HepG2 (cell line): ENCODE measurements around the gene MGLL. TPM values are rescaled to one million over a fixed set of nuclear protein-coding genes. Genes with fewer than 3 reads are reported as not detected.

Experiments used
- ATAC-seq: fragments of 200-7000 bp; cut with Tn5 transposase; 3 replicates; pipeline ENCODE4 v1.9.1; 2020; ENCODE audit warnings: mild to moderate bottlenecking, moderate library complexity
- BruUV-seq: library from RNA; stranded (reverse); fragments of 400-500 nt; replicated peaks from 2 replicates; lab custom pipeline; 2021; lab: Mats Ljungman, UMichigan
- CTCF ChIA-PET: fragments of 300-600 bp; formaldehyde crosslinking; extraction: SDS; loops from one replicate; lab custom pipeline; 2021; ENCODE audit warnings: low total read pairs, inconsistent platforms, low intra/inter-chr PET ratio; lab: Yijun Ruan, JAX
- POLR2A ChIA-PET: fragments of 350-600 bp; sonication (Branson Sonifier 250); formaldehyde crosslinking; loops from one replicate; lab custom pipeline; 2020; ENCODE audit warnings: antibody characterized with exemption, inconsistent platforms; lab: Yijun Ruan, JAX
- DNase-seq: peaks from one replicate; pipeline ENCODE4 v3.0.0-alpha.2; 2015; ENCODE audit warnings: low spot score
- FAIRE-seq: peaks from 3 replicates; lab custom pipeline; 2011; peaks lifted over from hg19 to GRCh38; lab: Jason Lieb, UNC
- H2AFZ ChIP-seq: one replicate; pipeline ENCODE4 v1.6.1; 2011; ENCODE audit warnings: low read length, inconsistent platforms
- H3K27ac ChIP-seq: fragments of 300-600 bp; 3 replicates; pipeline ENCODE4 v1.8.0; 2011; ENCODE audit warnings: mixed run types, mild to moderate bottlenecking, mixed read lengths, low read length, inconsistent platforms; ENCODE audit not compliant: insufficient read depth; ENCODE audit errors: extremely low read length
- H3K27me3 ChIP-seq, 2 experiments: fragments of 200-600 bp in 1 of 2; 2 replicates in 1 of 2; 3 replicates in 1 of 2; pipeline versions ENCODE4 v1.6.0 to v1.8.0; 2011; ENCODE audit warnings: low read length in 2 of 2, mild to moderate bottlenecking in 2 of 2, moderate library complexity in 2 of 2, inconsistent platforms in 1 of 2; ENCODE audit not compliant: insufficient read depth in 2 of 2, control insufficient read depth in 1 of 2
- H3K36me3 ChIP-seq, 2 experiments: fragments of 200-600 bp in 1 of 2; replicated peaks in 1 of 2; 2 replicates in 1 of 2; 3 replicates in 1 of 2; pipeline versions ENCODE4 v1.5.1 to v1.8.0; 2011; ENCODE audit warnings: low read length in 2 of 2, inconsistent platforms in 1 of 2; ENCODE audit not compliant: insufficient read depth in 2 of 2, control insufficient read depth in 1 of 2
- H3K4me1 ChIP-seq: 2 replicates; pipeline ENCODE4 v1.5.1; 2012; ENCODE audit warnings: low read length, inconsistent platforms; ENCODE audit not compliant: insufficient read depth
- H3K4me2 ChIP-seq: 2 replicates; pipeline ENCODE4 v1.6.0; 2011; ENCODE audit warnings: low read depth, low read length, inconsistent platforms
- H3K4me3 ChIP-seq, 3 experiments: fragments of 200-600 bp in 1 of 3; sonication (generic), shearing (Covaris generic) in 1 of 3; replicated peaks in 1 of 3; 2 replicates each; pipeline ENCODE4 v1.5.1; 2011 to 2016; ENCODE audit warnings: low read length in 3 of 3, inconsistent platforms in 2 of 3, low read depth in 2 of 3, mild to moderate bottlenecking in 2 of 3, control low read depth in 1 of 3, mixed read lengths in 1 of 3; ENCODE audit not compliant: insufficient read depth in 1 of 3
- H3K79me2 ChIP-seq: one replicate; pipeline ENCODE4 v1.6.1; 2011; ENCODE audit warnings: low read length, inconsistent platforms; ENCODE audit not compliant: insufficient read depth
- H3K9ac ChIP-seq: 2 replicates; pipeline ENCODE4 v1.6.0; 2011; ENCODE audit warnings: mild to moderate bottlenecking, low read depth, low read length, inconsistent platforms; ENCODE audit not compliant: insufficient read depth
- H3K9me3 ChIP-seq: 2 replicates; pipeline ENCODE4 v1.5.1; 2012; ENCODE audit warnings: mild to moderate bottlenecking, low read length
- H4K20me1 ChIP-seq: 2 replicates; pipeline ENCODE4 v1.6.0; 2011; ENCODE audit warnings: inconsistent platforms, mild to moderate bottlenecking, low read length, moderate library complexity; ENCODE audit not compliant: insufficient read depth
- HMG20A ChIP-seq: IDR thresholded peaks from 2 replicates; pipeline ENCODE4 v1.6.1; 2016; ENCODE audit warnings: borderline replicate concordance
- NCOA5 ChIP-seq: sonication (generic); formaldehyde crosslinking; IDR thresholded peaks from 2 replicates; pipeline ENCODE4 v1.4.0; 2020; ENCODE audit warnings: missing genetic modification reagents
- PRMT3 ChIP-seq: sonication (generic); formaldehyde crosslinking; IDR thresholded peaks from 2 replicates; pipeline ENCODE4 v1.8.1; 2022; ENCODE audit warnings: low read depth, mild to moderate bottlenecking, moderate library complexity, missing genetic modification reagents, borderline replicate concordance
- RBFOX2 ChIP-seq: fragments of 200-400 bp; formaldehyde crosslinking; IDR thresholded peaks from 2 replicates; pipeline ENCODE4 v1.6.1; 2017; ENCODE audit warnings: low read depth, mild to moderate bottlenecking, low read length
- RFX1 ChIP-seq: fragments of 450-650 bp; IDR thresholded peaks from 2 replicates; pipeline ENCODE4 v1.6.1; 2017
- ZNF17 ChIP-seq: sonication (generic); formaldehyde crosslinking; IDR thresholded peaks from 2 replicates; pipeline ENCODE4 v1.5.0; 2020; ENCODE audit warnings: mild to moderate bottlenecking, missing genetic modification reagents
- ZNF431 ChIP-seq: sonication (generic); formaldehyde crosslinking; IDR thresholded peaks from 2 replicates; pipeline ENCODE4 v1.9.0; 2022; ENCODE audit warnings: missing genetic modification reagents, low read depth, mild to moderate bottlenecking, borderline replicate concordance
- ZNF557 ChIP-seq: sonication (generic); formaldehyde crosslinking; IDR thresholded peaks from 2 replicates; pipeline ENCODE4 v1.4.0; 2020; ENCODE audit warnings: missing genetic modification reagents
- ZNF746 ChIP-seq: sonication (generic); formaldehyde crosslinking; IDR thresholded peaks from 2 replicates; pipeline ENCODE4 v1.8.0; 2022; ENCODE audit warnings: mild to moderate bottlenecking, missing genetic modification reagents
- WGBS: methylation state at CpG from one replicate; pipeline ENCODE4 v1.1.6; 2017; ENCODE audit warnings: low lambda C conversion rate; 5-methylcytosine and 5-hydroxymethylcytosine counted together
- in situ Hi-C: cut with HindIII; loops from 2 replicates; pipeline ENCODE4 v1.10.0; 2017; ENCODE audit warnings: low pct_unique_long_range_greater_than_20kb; ENCODE audit not compliant: extremely low pct_ligation_motif_present
- intact Hi-C: fragments of 100-400 bp; cut with micrococcal nuclease; formaldehyde crosslinking; loops from one replicate; pipeline ENCODE4 v1.10.0; 2022; ENCODE audit not compliant: unreplicated experiment
- polyA plus RNA-seq, 8 experiments: library from polyadenylated mRNA; depleted of rRNA in 3 of 8; stranded (reverse) in 7 of 8; unstranded in 1 of 8; fragments of >200 nt; fragmentation: Illumina TruSeq in 4 of 8; extraction: Trizol in 4 of 8; gene quantifications; 2 replicates each; pipeline versions ENCODE4 v1.2.1 to v1.2.3, GENCODE V29; 2011 to 2016; ENCODE audit warnings: low read depth in 4 of 8, missing spikeins in 1 of 8, mixed read lengths in 1 of 8; ENCODE audit not compliant: insufficient read depth in 1 of 8
- total RNA-seq, 5 experiments: library from RNA; depleted of rRNA; stranded (reverse); fragments of >200 nt; fragmentation: Illumina TruSeq; extraction: Trizol; gene quantifications; 2 replicates each; pipeline ENCODE4 v1.2.3, GENCODE V29; 2016; ENCODE audit warnings: low read depth in 1 of 5
- TF ChIP-seq, protein P1 (sequence below): sonication (generic); formaldehyde crosslinking; IDR thresholded peaks from 2 replicates; pipeline ENCODE4 v1.4.0; 2020; ENCODE audit warnings: missing genetic modification reagents, borderline replicate concordance

MGLL gene
- total and polyA plus RNA-seq, 2 of the 13 experiments (the other 11 are each of a cell fraction or from before 2014, with no cell fraction given) = not detected

DNA sequence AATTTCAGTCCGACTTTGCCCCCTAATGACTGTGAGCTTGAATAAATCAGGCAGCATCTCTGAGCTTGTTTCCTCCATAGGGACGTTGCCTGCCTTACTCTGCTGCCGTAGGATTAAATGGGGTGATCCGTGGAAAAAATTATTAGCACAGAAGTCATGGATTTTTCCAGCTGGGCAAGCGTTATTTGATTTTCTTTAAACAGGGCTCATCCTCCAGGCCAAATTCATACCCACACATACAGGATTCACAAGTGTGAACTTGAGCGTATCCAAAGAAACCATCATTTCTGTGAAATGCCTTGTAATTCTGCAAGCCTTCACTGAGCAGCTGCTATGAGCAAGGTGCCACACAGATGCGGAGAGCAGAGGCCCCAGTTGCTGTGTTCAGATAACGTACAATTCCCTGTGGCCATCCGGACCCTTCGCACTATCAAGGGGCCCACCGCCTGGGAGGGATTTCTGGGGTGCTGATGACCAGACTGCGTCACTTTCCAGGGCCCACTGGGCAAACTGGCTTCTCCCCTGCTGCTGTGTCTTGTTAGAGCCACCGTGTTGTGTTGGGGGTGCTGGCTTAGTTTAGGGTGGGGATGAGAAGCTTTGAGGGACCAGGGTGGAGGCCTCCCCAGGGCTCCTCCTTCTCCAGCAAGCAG is 61.4 kb downstream of the MGLL start:
- intact Hi-C loops = no loop called here
- H3K9ac ChIP-seq = no peak overlapping the region
- in situ Hi-C loops = no loop called here
- no peak for TF ChIP-seq ZNF431
- no peak for TF ChIP-seq RFX1
- no peak for TF ChIP-seq PRMT3 (CRISPR knock-in tag)
- no peak for TF ChIP-seq ZNF17 (CRISPR knock-in tag)
- TF ChIP-seq ZNF746 (CRISPR knock-in tag) = no peak
- TF ChIP-seq, protein P1, sequence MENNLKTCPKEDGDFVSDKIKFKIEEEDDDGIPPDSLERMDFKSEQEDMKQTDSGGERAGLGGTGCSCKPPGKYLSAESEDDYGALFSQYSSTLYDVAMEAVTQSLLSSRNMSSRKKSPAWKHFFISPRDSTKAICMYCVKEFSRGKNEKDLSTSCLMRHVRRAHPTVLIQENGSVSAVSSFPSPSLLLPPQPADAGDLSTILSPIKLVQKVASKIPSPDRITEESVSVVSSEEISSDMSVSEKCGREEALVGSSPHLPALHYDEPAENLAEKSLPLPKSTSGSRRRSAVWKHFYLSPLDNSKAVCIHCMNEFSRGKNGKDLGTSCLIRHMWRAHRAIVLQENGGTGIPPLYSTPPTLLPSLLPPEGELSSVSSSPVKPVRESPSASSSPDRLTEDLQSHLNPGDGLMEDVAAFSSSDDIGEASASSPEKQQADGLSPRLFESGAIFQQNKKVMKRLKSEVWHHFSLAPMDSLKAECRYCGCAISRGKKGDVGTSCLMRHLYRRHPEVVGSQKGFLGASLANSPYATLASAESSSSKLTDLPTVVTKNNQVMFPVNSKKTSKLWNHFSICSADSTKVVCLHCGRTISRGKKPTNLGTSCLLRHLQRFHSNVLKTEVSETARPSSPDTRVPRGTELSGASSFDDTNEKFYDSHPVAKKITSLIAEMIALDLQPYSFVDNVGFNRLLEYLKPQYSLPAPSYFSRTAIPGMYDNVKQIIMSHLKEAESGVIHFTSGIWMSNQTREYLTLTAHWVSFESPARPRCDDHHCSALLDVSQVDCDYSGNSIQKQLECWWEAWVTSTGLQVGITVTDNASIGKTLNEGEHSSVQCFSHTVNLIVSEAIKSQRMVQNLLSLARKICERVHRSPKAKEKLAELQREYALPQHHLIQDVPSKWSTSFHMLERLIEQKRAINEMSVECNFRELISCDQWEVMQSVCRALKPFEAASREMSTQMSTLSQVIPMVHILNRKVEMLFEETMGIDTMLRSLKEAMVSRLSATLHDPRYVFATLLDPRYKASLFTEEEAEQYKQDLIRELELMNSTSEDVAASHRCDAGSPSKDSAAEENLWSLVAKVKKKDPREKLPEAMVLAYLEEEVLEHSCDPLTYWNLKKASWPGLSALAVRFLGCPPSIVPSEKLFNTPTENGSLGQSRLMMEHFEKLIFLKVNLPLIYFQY = no peak
- TF ChIP-seq ZNF557 (CRISPR knock-in tag) = no peak
- no peak for TF ChIP-seq NCOA5 (CRISPR knock-in tag)
- no peak for TF ChIP-seq HMG20A
- TF ChIP-seq RBFOX2 = no peak
- DNase-seq (no peak), ATAC-seq (no peak), FAIRE-seq (no peak)
- H3K4me3 ChIP-seq = no peak overlapping the region
- no peaks in the 10 kb centered on the region for H3K79me2 ChIP-seq
- CTCF ChIA-PET = no interaction called here
- no peaks in the 10 kb centered on the region for H4K20me1 ChIP-seq
- H3K9me3 ChIP-seq = no peaks in the 10 kb centered on the region
- H3K4me1 ChIP-seq = no peaks in the 10 kb centered on the region
- POLR2A ChIA-PET = no interaction called here
- H3K4me2 ChIP-seq = no peak overlapping the region
- H3K27me3 ChIP-seq = peaks cover 4 to 38% of the 10 kb centered on the region in 2 experiments
- no peak overlapping the region for H2AFZ ChIP-seq
- no peaks in the 10 kb centered on the region for H3K36me3 ChIP-seq
- H3K27ac ChIP-seq = no peak overlapping the region
- 27% methylated on average over 6 of the region's 13 CpGs for WGBS
- BruUV-seq = no TSS peak
